GM19438 (cell line): ENCODE results near the gene SCG3.

ENCODE experiments used
- ATAC-seq: cut with Tn5 transposase; IDR thresholded peaks from one replicate; pipeline ENCODE4 v1.9.1; 2021; ENCODE audit warnings: low read depth; ENCODE audit not compliant: unreplicated experiment

SCG3 gene

GRCh38 chr15:51726302-51727073, 45.2 kb downstream of the SCG3 start:
- peak; percentile 78 for ATAC-seq

DNA sequence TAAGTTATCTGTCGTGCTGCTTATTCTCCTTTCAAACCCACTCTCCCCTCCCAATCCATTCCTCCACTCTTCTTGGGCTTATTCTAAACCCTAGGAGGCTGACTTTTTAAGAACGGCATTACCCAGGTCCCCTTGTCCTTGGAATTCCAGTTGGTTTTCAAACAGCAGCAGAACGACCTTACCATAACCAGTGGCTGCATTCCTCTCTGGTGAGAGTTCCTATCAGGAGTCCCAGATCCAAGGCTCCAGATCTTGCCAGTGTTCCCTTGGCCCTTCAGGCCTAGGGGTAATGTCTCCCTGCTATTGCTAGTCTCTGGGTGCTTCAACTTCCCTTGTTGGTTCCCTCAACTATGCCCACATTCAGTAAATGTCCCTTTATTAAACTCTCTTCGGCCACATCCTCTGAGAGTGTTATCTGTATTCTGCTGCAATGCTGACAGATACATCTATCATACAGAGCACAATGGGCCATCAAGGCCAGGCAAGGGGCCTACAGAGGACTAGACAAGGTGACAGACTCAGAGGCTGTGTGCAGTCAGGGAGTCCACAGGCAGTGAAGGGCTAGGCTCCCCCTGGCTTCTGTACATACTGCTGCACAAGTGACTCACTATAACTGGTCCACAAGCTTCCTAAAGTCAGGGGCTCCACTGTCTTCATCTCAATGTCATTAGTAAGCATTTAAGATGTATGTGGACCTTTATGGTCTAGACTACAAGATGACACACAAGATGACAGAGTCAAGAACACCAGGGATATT, 46.0 kb downstream of the SCG3 start:
- ATAC-seq = no peak

GRCh38 chr15:51731549-51732267, 50.4 kb downstream of the SCG3 start:
- ATAC-seq = peak; percentile 67

DNA sequence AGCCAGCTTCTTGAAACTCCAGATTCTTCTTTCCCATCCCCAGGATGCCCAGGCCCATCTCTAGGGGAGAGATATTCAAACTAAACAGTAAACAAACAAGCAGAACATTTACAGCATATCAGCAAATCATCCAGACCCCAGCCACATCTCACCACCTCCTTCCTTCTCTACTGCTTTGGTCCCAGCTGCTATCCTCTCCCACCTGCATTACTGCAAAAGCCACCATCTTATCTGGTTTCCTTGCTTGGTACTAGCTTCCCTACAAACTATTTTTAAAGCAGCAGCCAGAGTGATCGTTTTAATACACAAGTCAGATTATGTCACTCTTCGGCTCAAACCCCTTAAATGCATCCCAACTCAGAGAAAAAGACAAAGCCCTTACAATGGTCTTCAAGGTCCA, 51.3 kb downstream of the SCG3 start:
- no peak for ATAC-seq

GRCh38 chr15:51735228-51736010, 54.1 kb downstream of the SCG3 start:
- ATAC-seq = no peak

DNA sequence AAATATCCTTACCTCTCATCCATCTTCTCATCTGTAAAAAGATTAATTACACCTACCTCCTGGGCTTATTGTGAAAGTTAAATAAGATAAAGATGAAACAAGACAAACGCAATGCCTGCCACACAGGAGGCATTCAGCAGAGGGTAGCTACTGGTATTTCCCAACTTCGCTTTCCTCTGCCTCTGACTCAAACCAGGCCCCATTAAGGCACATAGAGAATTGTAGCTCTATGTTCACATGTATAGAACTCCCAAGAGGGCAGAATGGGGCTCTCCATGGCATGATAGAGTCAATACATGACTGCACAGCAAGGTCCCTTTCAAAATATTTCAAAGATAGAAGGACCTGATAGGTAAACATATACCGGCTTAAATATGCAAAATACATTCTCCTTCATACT, 54.8 kb downstream of the SCG3 start:
- ATAC-seq = no peak

DNA sequence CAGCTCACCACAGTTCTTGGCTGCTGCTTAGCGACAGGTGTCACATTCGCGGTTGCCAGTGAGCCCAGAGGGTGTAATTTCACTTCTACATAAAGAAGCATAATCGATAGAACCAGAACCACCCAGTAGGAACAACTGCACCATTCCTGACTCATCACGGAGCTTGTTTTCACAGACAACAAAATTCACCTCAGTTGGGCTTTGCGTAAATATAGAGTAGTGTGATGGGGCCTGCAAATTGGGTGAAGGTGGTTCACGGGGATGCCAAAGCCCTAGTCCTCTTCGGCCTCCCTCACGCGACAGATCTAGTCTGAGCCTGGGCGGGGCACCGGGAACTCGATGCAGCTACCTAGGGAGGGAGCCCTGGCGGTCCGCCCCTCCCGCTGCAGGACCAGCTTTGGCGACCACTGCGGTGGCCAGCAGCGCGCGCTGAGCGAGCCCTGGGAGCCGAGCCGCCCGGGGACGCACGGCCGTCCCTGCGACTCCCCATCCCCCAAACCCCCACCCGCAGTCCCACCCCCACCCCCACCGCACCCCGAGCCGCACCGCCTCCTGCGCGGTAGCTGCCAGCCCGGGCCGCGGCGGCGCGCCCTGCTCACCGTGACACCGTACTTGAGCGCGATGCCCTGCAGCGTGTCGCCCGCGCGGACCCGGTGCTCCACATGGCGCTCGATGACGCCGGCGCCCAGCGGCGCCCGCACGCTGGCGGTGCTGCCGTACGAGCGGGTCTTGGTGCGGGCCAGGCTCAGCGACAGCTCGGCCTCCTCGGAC, 55.6 kb downstream of the SCG3 start:
- peak; percentile 39 for ATAC-seq

DNA sequence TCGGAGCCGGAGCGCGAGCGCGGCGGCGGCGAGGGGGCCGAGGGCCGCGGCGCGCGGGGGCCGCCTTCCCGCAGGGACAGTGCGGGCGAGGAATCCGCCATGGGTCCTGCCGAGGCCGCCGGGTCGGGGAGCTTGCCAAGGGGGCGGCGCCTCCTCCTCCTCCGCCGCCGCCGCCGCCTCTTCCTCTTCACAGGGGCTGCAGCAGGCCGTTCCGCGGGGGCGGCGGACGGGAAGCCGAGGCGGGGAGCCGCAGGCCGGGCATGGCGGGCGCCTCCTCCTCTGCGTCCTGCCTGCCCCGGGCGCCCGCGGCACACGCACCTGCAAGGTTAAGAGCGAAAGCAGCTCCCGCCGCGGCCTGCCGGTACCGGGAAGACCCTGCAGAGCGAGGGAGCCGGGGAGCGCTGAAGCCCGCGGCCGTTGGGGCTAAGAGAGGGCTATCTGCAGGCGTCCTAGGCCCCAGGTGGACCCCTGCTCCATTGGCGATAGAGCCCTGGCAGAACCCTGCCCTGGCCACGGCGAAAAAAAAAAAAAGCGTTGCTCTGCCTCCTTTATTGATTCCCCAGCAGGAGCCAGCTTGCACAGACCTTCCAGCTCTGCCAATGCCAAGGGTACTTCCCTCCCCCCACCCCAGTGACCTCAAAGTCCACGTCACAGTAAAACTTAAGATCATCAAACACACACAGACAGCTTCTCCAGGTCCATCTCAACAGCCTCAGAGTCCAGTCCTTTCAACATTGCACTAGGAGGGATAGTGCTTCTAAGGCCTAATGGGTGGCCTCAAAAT, 56.4 kb downstream of the SCG3 start, which contains the start of gene LYSMD2:
LYSMD2 (minus strand) TSS at position 134 of the 784 bp plus-strand sequence; CDS start at position 101, 33 bp downstream.
- ATAC-seq = peak; percentile 50

DNA sequence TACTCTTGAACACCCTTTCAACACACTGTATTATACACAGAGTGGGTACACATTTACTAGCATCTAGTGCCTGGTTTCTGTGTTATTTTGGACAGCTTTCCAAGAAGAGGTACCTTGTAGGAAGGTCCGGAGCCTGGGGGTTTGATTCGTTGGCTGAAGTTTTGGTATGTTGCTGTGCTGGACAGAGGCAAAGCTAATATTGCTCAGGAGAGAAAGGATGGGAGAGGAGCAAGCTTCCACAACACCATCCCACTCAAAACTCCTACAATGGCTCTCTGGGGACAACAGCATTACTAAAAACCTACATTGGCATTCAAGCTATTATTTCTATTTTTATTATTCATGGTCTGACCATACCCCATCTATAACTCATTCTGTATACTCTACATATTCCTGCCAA, 57.2 kb downstream of the SCG3 start:
- ATAC-seq = no peak

DNA sequence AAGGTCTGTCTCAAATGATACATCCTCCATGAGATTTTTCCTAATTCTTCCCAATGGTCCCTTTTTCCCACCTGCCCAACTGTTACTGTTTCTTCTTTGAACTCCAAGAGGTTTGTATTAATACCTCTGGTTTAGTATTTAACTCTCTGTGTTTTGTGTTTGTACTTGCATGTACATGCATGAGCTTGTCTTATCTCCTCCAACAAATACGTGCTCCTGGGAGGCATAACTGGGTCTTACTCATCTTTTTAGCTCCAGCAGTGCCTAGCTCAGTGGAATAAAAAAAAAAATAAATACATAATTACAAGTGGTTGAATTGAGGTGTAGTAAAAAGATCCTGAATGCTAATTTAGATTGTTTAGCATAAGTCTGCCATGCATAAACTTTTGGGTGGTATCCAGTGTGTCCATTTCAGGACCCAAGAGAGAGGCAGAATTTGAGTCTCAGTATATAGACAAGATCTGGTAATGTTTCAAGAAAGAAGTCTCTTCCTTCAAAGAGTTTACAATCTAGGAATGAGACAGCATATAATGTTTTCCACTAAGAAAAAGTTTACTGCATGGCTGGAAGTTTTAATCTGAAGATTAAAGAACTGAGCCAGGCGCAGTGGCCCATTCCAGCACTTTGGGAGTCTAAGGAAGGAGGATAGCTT, 57.9 kb downstream of the SCG3 start:
- no peak for ATAC-seq

GRCh38 chr15:51749307-51749706, 68.0 kb downstream of the SCG3 start:
- no peak for ATAC-seq

- ATAC-seq = no peak
Observed at GRCh38 chr15:51750186-51750585, 68.9 kb downstream of the SCG3 start.

DNA sequence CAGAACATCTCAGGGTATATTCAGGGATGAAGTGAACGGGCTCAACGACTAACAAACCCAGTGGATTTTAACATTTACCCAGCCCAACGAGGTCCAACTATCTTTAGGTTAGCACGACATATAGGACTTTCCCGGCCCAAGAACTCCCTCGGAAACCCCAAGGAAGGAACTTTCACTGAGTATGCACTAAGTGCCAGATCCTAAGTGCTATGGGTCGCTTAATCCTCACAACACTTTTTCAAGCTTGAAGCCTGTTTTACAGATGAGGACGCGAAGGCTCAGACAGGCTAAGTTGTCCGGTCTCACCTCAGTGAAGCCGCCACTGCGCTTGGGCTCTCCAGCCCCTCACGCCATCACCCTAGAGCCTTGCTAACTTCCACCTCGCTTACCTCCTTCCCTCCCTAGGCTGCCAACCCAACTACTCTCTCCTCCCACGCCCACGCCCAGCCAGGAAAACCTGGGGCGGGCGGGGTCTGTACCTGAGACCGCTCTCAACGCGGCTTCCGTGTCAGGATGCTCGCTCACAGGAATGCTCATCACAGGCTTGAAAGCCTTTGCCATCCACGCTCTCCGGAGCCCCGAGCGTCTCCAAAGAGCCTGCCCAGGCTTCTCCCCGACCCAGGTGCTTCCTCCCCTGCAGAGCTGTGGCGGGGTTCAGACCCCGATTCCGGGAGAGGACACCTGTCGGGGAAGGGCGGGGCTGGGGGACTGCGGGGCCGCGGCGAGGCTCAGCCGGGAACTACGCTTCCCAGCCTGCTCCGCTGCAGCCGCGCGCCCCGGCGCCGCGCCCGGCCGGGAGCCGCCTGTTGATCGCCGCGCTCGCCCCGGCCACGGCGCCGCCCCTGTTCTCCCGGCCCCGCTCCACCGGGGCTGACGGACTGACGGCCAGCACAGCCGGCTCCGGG, 69.7 kb downstream of the SCG3 start, which contains the start of gene TMOD2:
TMOD2 (plus strand) TSS at position 806 of the 905 bp plus-strand sequence. CDS start 14,845 bp downstream, outside the sequence.
- ATAC-seq = peak; percentile 77

GRCh38 chr15:51751697-51752683, 70.7 kb downstream of the SCG3 start:
- peak; percentile 30 for ATAC-seq

- ATAC-seq = no peak
Observed at GRCh38 chr15:51752888-51753287, 71.6 kb downstream of the SCG3 start.

DNA sequence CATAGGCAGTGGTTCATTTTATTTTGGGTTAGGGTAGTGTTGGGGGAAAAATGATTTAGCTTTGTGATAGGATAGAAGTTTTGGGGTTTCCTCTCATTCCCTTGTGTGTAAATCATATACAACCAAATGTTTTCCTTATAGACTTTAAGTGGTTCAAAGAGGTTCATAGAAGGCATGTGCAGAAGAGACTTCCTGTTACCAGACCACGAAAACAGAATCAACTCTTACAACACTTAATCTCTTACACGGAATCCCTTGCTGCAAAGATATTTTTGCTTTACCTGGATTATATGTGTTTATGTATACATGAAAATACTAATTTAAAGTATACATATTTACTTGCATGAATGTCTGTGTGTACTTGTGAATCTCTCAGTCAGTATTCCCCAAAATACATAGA, 73.0 kb downstream of the SCG3 start:
- no peak for ATAC-seq
